ENCODE results near the gene JAZF1. TPM values are rescaled to one million over a fixed set of nuclear protein-coding genes. Genes with fewer than 3 reads are reported as not detected.

The JAZF1 gene
- total and polyA plus RNA-seq, 10 of the 15 experiments (the other 5 are each of a cell fraction or from before 2014, with no cell fraction given), result 0.04 to 0.82 (median 0.15) TPM; not detected in 3

DNA sequence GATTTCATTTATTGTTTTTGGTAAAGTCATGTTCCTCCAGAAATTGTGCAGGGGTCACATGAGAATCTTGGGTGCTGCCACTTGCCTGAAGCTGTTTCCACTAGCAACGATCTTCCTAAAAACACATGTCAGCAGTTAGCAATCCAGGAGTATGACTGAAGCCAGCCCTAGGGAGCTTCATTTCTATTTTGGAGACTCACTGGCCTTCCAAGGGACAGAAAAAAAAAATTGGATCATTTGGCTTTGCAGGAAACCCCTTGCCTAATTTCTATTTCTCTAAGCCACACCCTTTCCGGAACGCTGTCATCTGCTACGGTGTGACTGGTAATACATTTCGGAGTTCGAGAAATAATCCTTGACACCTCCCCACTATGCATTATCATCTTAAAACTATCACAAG is 236.0 kb downstream of the JAZF1 start:
- BruUV-seq (replicated peaks), result no TSS peak
- TF ChIP-seq ZBED1 (IDR thresholded peaks at IDR 0.05; ENCODE audit: borderline replicate concordance), result no peak
- Histone ChIP-seq H3K79me2 (ENCODE audit: control insufficient read depth, insufficient read depth, low read length) (no peaks in the 10 kb centered on the region), H4K20me1 (ENCODE audit: control insufficient read depth, insufficient read depth) (no peaks in the 10 kb centered on the region), H3K9me3 (replicated peaks; ENCODE audit: control insufficient read depth, insufficient read depth, low read length) (no peaks in the 10 kb centered on the region), H3K36me3 (ENCODE audit: control insufficient read depth in 2 of 2, insufficient read depth in 2 of 2, low read length in 1 of 2) (no peaks in the 10 kb centered on the region), H3K4me3 (no peak overlapping the region), H3K27ac (ENCODE audit: control insufficient read depth, insufficient read depth) (no peak overlapping the region), H3K4me2 (ENCODE audit: control insufficient read depth, insufficient read depth) (no peak overlapping the region), H2AFZ (ENCODE audit: control insufficient read depth, low read depth, low read length) (no peak overlapping the region), H3K4me1 (ENCODE audit: control insufficient read depth, insufficient read depth, low read length) (no peaks in the 10 kb centered on the region), H3K9ac (ENCODE audit: control insufficient read depth, insufficient read depth, low read length) (no peak overlapping the region), H3K27me3 (replicated peaks in 1 of 2; ENCODE audit: control insufficient read depth in 2 of 2, insufficient read depth in 2 of 2, low read length in 1 of 2) (peaks cover 0 to 3% of the 10 kb centered on the region in 2 experiments; a peak in 1 of 4 replicates)
- CTCF ChIA-PET, result no interaction called here
- RAD21 ChIA-PET (ENCODE audit: unreplicated experiment), result no interaction called here
- DNase-seq (ENCODE audit: low read depth, low spot score) (no peak), FAIRE-seq (no peak), ATAC-seq (no peak)
- 75% methylated on average over 6 of the region's 6 CpGs for WGBS (ENCODE audit: insufficient coverage, insufficient replicate concordance, low lambda C conversion rate, missing lambda C conversion rate)
- in situ Hi-C loops (cut with MboI) (no loop called here), intact Hi-C loops (cut with micrococcal nuclease; ENCODE audit: unreplicated experiment) (no loop called here)
- POLR2A ChIA-PET, result no interaction called here
- SMC1A ChIA-PET (ENCODE audit: uncharacterized antibody, unreplicated experiment), result no interaction called here

DNA sequence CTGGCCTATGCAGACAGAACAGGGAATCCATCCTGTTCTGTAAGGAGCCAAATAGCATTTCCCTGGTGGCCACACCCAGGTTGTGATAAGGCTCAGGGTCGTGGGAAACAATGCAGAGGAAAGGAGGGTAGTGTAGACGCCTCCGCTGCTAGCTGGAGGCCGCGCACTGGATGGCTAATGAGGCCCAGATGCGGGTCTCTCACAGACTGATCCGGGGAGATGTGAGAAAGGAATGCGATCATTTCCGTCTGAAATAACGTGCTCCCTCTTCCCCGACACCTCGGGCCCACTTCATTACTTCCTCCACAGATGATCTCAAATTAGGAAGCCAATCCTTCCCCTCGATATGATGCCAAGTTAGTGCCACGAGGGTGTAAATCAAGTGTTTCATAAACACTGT is 237.4 kb downstream of the JAZF1 start:
- intact Hi-C loops (cut with micrococcal nuclease; ENCODE audit: unreplicated experiment) (no loop called here), in situ Hi-C loops (cut with MboI) (no loop called here)
- Histone ChIP-seq H3K4me3 (no peak overlapping the region), H3K27me3 (replicated peaks in 1 of 2; ENCODE audit: control insufficient read depth in 2 of 2, insufficient read depth in 2 of 2, low read length in 1 of 2) (peaks cover 0 to 2% of the 10 kb centered on the region in 2 experiments; a peak in 1 of 4 replicates), H3K36me3 (ENCODE audit: control insufficient read depth in 2 of 2, insufficient read depth in 2 of 2, low read length in 1 of 2) (no peaks in the 10 kb centered on the region), H3K9ac (ENCODE audit: control insufficient read depth, insufficient read depth, low read length) (no peak overlapping the region), H4K20me1 (ENCODE audit: control insufficient read depth, insufficient read depth) (no peaks in the 10 kb centered on the region), H3K79me2 (ENCODE audit: control insufficient read depth, insufficient read depth, low read length) (no peaks in the 10 kb centered on the region), H2AFZ (ENCODE audit: control insufficient read depth, low read depth, low read length) (no peak overlapping the region), H3K9me3 (replicated peaks; ENCODE audit: control insufficient read depth, insufficient read depth, low read length) (no peaks in the 10 kb centered on the region), H3K4me1 (ENCODE audit: control insufficient read depth, insufficient read depth, low read length) (no peaks in the 10 kb centered on the region), H3K27ac (ENCODE audit: control insufficient read depth, insufficient read depth) (no peak overlapping the region), H3K4me2 (ENCODE audit: control insufficient read depth, insufficient read depth) (no peak overlapping the region)
- 55% methylated on average over 14 of the region's 14 CpGs for WGBS (ENCODE audit: insufficient coverage, insufficient replicate concordance, low lambda C conversion rate, missing lambda C conversion rate)
- ChIA-PET SMC1A (ENCODE audit: uncharacterized antibody, unreplicated experiment) (no interaction called here), CTCF (no interaction called here), RAD21 (ENCODE audit: unreplicated experiment) (no interaction called here), POLR2A (no interaction called here)
- no peak for FAIRE-seq
- ATAC-seq, result no peak
- BruUV-seq (replicated peaks), result no TSS peak
- DNase-seq (ENCODE audit: low read depth, low spot score), result no peak
- TF ChIP-seq NFYB (IDR thresholded peaks at IDR 0.05; ENCODE audit: insufficient read depth, low read depth, low read length), result no peak
- no peak for TF ChIP-seq CHD1 (IDR thresholded peaks at IDR 0.05; ENCODE audit: low read depth, low read length)
- TF ChIP-seq SMAD5 (IDR thresholded peaks at IDR 0.05; ENCODE audit: low read depth), result no peak
- no peak for TF ChIP-seq NRF1 (conservative IDR thresholded peaks at IDR 0.05; ENCODE audit: low read depth, low read length)
- TF ChIP-seq SREBF1 (IDR thresholded peaks at IDR 0.05; ENCODE audit: low read length), result no peak
- no peak for TF ChIP-seq NFXL1 (IDR thresholded peaks at IDR 0.05; ENCODE audit: borderline replicate concordance)
- no peak for TF ChIP-seq MTA3 (IDR thresholded peaks at IDR 0.05; ENCODE audit: borderline replicate concordance, low read length)
- TF ChIP-seq ZNF384 (IDR thresholded peaks at IDR 0.05; ENCODE audit: borderline replicate concordance, low read depth, low read length), result no peak
- no peak for TF ChIP-seq KDM1A (IDR thresholded peaks at IDR 0.05; ENCODE audit: borderline replicate concordance)
- no peak for TF ChIP-seq SMC3 (IDR thresholded peaks at IDR 0.05; ENCODE audit: borderline replicate concordance, low read length)
- no peak for TF ChIP-seq TCF7 (IDR thresholded peaks at IDR 0.05; ENCODE audit: borderline replicate concordance)
- no peak for TF ChIP-seq TCF3 (IDR thresholded peaks at IDR 0.05; ENCODE audit: borderline replicate concordance, insufficient read depth, low read depth, low read length)
- TF ChIP-seq POU2F2 (IDR thresholded peaks at IDR 0.05; ENCODE audit: borderline replicate concordance, low read depth, low read length), result no peak
- no peak for TF ChIP-seq HDAC2 (IDR thresholded peaks at IDR 0.05)
- TF ChIP-seq FOXK2 (IDR thresholded peaks at IDR 0.05), result no peak
